ENCODE measurements around the gene AKAP6.
"Not testable (repeated sequence)": the region's sequence is repeated elsewhere in the genome, so short reads cannot be mapped to it uniquely, and the experiment has no call there.

AKAP6 gene

GRCh38 chr14:32786886-32787285 lies 457.8 kb downstream of the AKAP6 start:
- no peak for TF ChIP-seq CTCF (IDR thresholded peaks at IDR 0.05; ENCODE audit: insufficient read depth, low read depth, low read length, missing control alignments)
- no peak overlapping the region for H3K4me3 ChIP-seq (ENCODE audit: low read depth, low read length)
- DNase-seq (ENCODE audit: low read depth) = no peak

- not testable (repeated sequence) for H3K4me3 ChIP-seq (ENCODE audit: low read depth, low read length); DNase-seq (ENCODE audit: low read depth)
Observed at GRCh38 chr14:32793033-32793432, 463.9 kb downstream of the AKAP6 start.

- no peak for DNase-seq (ENCODE audit: low read depth)
- no peak for TF ChIP-seq CTCF (IDR thresholded peaks at IDR 0.05; ENCODE audit: insufficient read depth, low read depth, low read length, missing control alignments)
Observed at GRCh38 chr14:32800320-32800719, 471.2 kb downstream of the AKAP6 start.

GRCh38 chr14:32802295-32802694 lies 473.2 kb downstream of the AKAP6 start:
- no peak for TF ChIP-seq CTCF (IDR thresholded peaks at IDR 0.05; ENCODE audit: insufficient read depth, low read depth, low read length, missing control alignments)
- no peak overlapping the region for H3K4me3 ChIP-seq (ENCODE audit: low read depth, low read length)
- no peak for DNase-seq (ENCODE audit: low read depth)

More at GRCh38 chr14:32800320-32800719, 471.2 kb downstream of the AKAP6 start:
- no peak overlapping the region for H3K4me3 ChIP-seq (ENCODE audit: low read depth, low read length)

GRCh38 chr14:32805979-32806378 lies 476.9 kb downstream of the AKAP6 start:
- no peak for TF ChIP-seq CTCF (IDR thresholded peaks at IDR 0.05; ENCODE audit: insufficient read depth, low read depth, low read length, missing control alignments)
- no peak for DNase-seq (ENCODE audit: low read depth)
- no peak overlapping the region for H3K4me3 ChIP-seq (ENCODE audit: low read depth, low read length)

- H3K4me3 ChIP-seq (ENCODE audit: low read depth, low read length) = no peak overlapping the region
- no peak for TF ChIP-seq CTCF (IDR thresholded peaks at IDR 0.05; ENCODE audit: insufficient read depth, low read depth, low read length, missing control alignments)
- DNase-seq (ENCODE audit: low read depth) = no peak
Observed at GRCh38 chr14:32808644-32809043, 479.5 kb downstream of the AKAP6 start.

GRCh38 chr14:32809255-32809654 lies 480.2 kb downstream of the AKAP6 start:
- TF ChIP-seq CTCF (IDR thresholded peaks at IDR 0.05; ENCODE audit: insufficient read depth, low read depth, low read length, missing control alignments) = no peak
- no peak overlapping the region for H3K4me3 ChIP-seq (ENCODE audit: low read depth, low read length)
- no peak for DNase-seq (ENCODE audit: low read depth)

All from GM12865 (cell line).